ENCODE measurements around the gene DKC1. TPM values are rescaled to one million over a fixed set of nuclear protein-coding genes. Genes with fewer than 3 reads are reported as not detected.

DKC1 gene
- total RNA-seq, 1 donor from 2014 or later: 81.0 TPM

GRCh38 chrX:154802947-154803346 is 40.3 kb downstream of the DKC1 start:
- peaks cover 7% of the 10 kb centered on the region for H3K9me3 Mint-ChIP-seq
- DNase-seq (ENCODE audit: low read depth, low spot score): no peak
- H3K36me3 Mint-ChIP-seq (ENCODE audit: low read depth): peaks cover 3% of the 10 kb centered on the region
- no peak overlapping the region for H3K4me3 Mint-ChIP-seq
- peaks cover 37% of the 10 kb centered on the region for H3K4me1 Mint-ChIP-seq
- H3K27ac Mint-ChIP-seq (ENCODE audit: unreplicated experiment): no peak overlapping the region
- TF ChIP-seq CTCF (conservative IDR thresholded peaks at IDR 0.05): no peak
- H3K27me3 Mint-ChIP-seq (ENCODE audit: low read depth): peaks cover 60% of the 10 kb centered on the region

- TF ChIP-seq CTCF (conservative IDR thresholded peaks at IDR 0.05): no peak
- H3K36me3 Mint-ChIP-seq (ENCODE audit: low read depth): peaks cover 3% of the 10 kb centered on the region
- H3K27me3 Mint-ChIP-seq (ENCODE audit: low read depth): peaks cover 70% of the 10 kb centered on the region
- DNase-seq (ENCODE audit: low read depth, low spot score): no peak
- H3K27ac Mint-ChIP-seq (ENCODE audit: unreplicated experiment): no peak overlapping the region
- peaks cover 29% of the 10 kb centered on the region for H3K4me1 Mint-ChIP-seq
- H3K4me3 Mint-ChIP-seq: peak overlapping the region; percentile 86
- H3K9me3 Mint-ChIP-seq: peaks cover 16% of the 10 kb centered on the region
Observed at GRCh38 chrX:154804261-154804956, 41.7 kb downstream of the DKC1 start.

GRCh38 chrX:154804957-154805695 is 42.5 kb downstream of the DKC1 start, which contains the start of gene MPP1:
TSS of gene MPP1 (minus strand) at chrX:154805485. CDS start at chrX:154805373, 112 bp downstream.
- Mint-ChIP-seq H3K27me3 (ENCODE audit: low read depth) (peaks cover 68% of the 10 kb centered on the region), H3K27ac (ENCODE audit: unreplicated experiment) (no peak within 1 kb of the TSS), H3K4me3 (peak within 1 kb of the TSS; percentile 86), H3K36me3 (ENCODE audit: low read depth) (peaks cover 3% of the 10 kb centered on the region), H3K4me1 (peaks cover 22% of the 10 kb centered on the region), H3K9me3 (peaks cover 16% of the 10 kb centered on the region)
- DNase-seq (ENCODE audit: low read depth, low spot score): peak; percentile 59
- TF ChIP-seq CTCF (conservative IDR thresholded peaks at IDR 0.05): no peak

- Mint-ChIP-seq H3K27me3 (ENCODE audit: low read depth) (peaks cover 69% of the 10 kb centered on the region), H3K36me3 (ENCODE audit: low read depth) (peaks cover 3% of the 10 kb centered on the region), H3K27ac (ENCODE audit: unreplicated experiment) (no peak overlapping the region), H3K9me3 (peaks cover 16% of the 10 kb centered on the region), H3K4me1 (peaks cover 18% of the 10 kb centered on the region), H3K4me3 (peak overlapping the region; percentile 86)
- TF ChIP-seq CTCF (conservative IDR thresholded peaks at IDR 0.05): no peak
- no peak for DNase-seq (ENCODE audit: low read depth, low spot score)
Observed at GRCh38 chrX:154805696-154806091, 43.0 kb downstream of the DKC1 start.

- peaks cover 66% of the 10 kb centered on the region for H3K27me3 Mint-ChIP-seq (ENCODE audit: low read depth)
- no peak for TF ChIP-seq CTCF (conservative IDR thresholded peaks at IDR 0.05)
- peaks cover 14% of the 10 kb centered on the region for H3K4me1 Mint-ChIP-seq
- DNase-seq (ENCODE audit: low read depth, low spot score): no peak
- no peak overlapping the region for H3K27ac Mint-ChIP-seq (ENCODE audit: unreplicated experiment)
- peaks cover 16% of the 10 kb centered on the region for H3K9me3 Mint-ChIP-seq
- H3K4me3 Mint-ChIP-seq: no peak overlapping the region
- peaks cover 3% of the 10 kb centered on the region for H3K36me3 Mint-ChIP-seq (ENCODE audit: low read depth)
Observed at GRCh38 chrX:154806837-154807501, 44.3 kb downstream of the DKC1 start.
